Measurements from ENCODE around the gene CIAO2B. TPM values are rescaled to one million over a fixed set of nuclear protein-coding genes. Genes with fewer than 3 reads are reported as not detected.
"Not testable (repeated sequence)": the region's sequence is repeated elsewhere in the genome, so short reads cannot be mapped to it uniquely, and the experiment has no call there.

Gene CIAO2B
- total and polyA plus RNA-seq, 4 donors, result 51.1 to 120 (median 86.2) TPM

GRCh38 chr16:66946974-66947301 is 12.7 kb upstream of the CIAO2B start:
- no peak for TF ChIP-seq TAF1 (conservative IDR thresholded peaks at IDR 0.05)
- no peak for TF ChIP-seq GABPA (IDR thresholded peaks at IDR 0.05 in 1 of 2, conservative IDR thresholded peaks at IDR 0.05 in 1 of 2)
- no peak for TF ChIP-seq HNF4G (IDR thresholded peaks at IDR 0.05)
- TF ChIP-seq NR2F2 (IDR thresholded peaks at IDR 0.05), result no peak
- no peak for TF ChIP-seq JUND (IDR thresholded peaks at IDR 0.05)
- TF ChIP-seq EGR1 (IDR thresholded peaks at IDR 0.05; ENCODE audit: low read depth in 2 of 2), result no peak
- H3K9me3 ChIP-seq (ENCODE audit: control insufficient read depth in 4 of 4, low read length in 3 of 4), result no peaks in the 10 kb centered on the region
- H3K4me1 ChIP-seq (ENCODE audit: control insufficient read depth in 4 of 4, insufficient read depth in 4 of 4, low read length in 3 of 4), result peaks cover 10 to 32% (median 25%) of the 10 kb centered on the region in 4 donors
- WGBS, result 27% methylated on average over 5 of the region's 5 CpGs
- DNase-seq (ENCODE audit: low spot score), result no peak
- no peak overlapping the region for H3K4me3 ChIP-seq (ENCODE audit: low read depth in 1 of 3, low read length in 3 of 3)
- H3K9ac ChIP-seq (ENCODE audit: low read depth in 1 of 2, low read length in 2 of 2), result no peak overlapping the region
- peaks cover 11 to 20% (median 16%) of the 10 kb centered on the region in 4 donors for H3K36me3 ChIP-seq (ENCODE audit: control insufficient read depth in 4 of 4, insufficient read depth in 3 of 4, low read depth in 1 of 4, low read length in 3 of 4)
- no peak overlapping the region for H3K27ac ChIP-seq (ENCODE audit: low read depth in 1 of 2, low read length in 2 of 2)
- H3K27me3 ChIP-seq (ENCODE audit: control insufficient read depth in 4 of 4, insufficient read depth in 4 of 4, low read length in 3 of 4), result no peaks in the 10 kb centered on the region

GRCh38 chr16:66946541-66946940 is 12.3 kb upstream of the CIAO2B start:
- peaks cover 11 to 24% (median 20%) of the 10 kb centered on the region in 4 donors for H3K36me3 ChIP-seq (ENCODE audit: control insufficient read depth in 4 of 4, insufficient read depth in 3 of 4, low read depth in 1 of 4, low read length in 3 of 4)
- no peaks in the 10 kb centered on the region for H3K9me3 ChIP-seq (ENCODE audit: control insufficient read depth in 4 of 4, low read length in 3 of 4)
- DNase-seq (ENCODE audit: low spot score), result no peak
- no peak for TF ChIP-seq TAF1 (conservative IDR thresholded peaks at IDR 0.05)
- no peak for TF ChIP-seq GABPA (IDR thresholded peaks at IDR 0.05 in 1 of 2, conservative IDR thresholded peaks at IDR 0.05 in 1 of 2)
- TF ChIP-seq CTCF (IDR thresholded peaks at IDR 0.05; ENCODE audit: low read depth, low read length, missing input control), result no peak
- TF ChIP-seq RXRA (IDR thresholded peaks at IDR 0.05), result no peak
- no peak for TF ChIP-seq YY1 (IDR thresholded peaks at IDR 0.05)
- no peak for TF ChIP-seq FOXA1 (IDR thresholded peaks at IDR 0.05)
- no peak for TF ChIP-seq FOXA2 (IDR thresholded peaks at IDR 0.05)
- no peak for TF ChIP-seq SP1 (IDR thresholded peaks at IDR 0.05)
- TF ChIP-seq HNF4A (conservative IDR thresholded peaks at IDR 0.05), result no peak
- TF ChIP-seq NR2F2 (IDR thresholded peaks at IDR 0.05), result no peak
- no peak for TF ChIP-seq EGR1 (IDR thresholded peaks at IDR 0.05; ENCODE audit: low read depth in 2 of 2)
- no peak for TF ChIP-seq MAX (IDR thresholded peaks at IDR 0.05)
- no peak for TF ChIP-seq JUND (IDR thresholded peaks at IDR 0.05)
- no peak for TF ChIP-seq RAD21 (IDR thresholded peaks at IDR 0.05)
- no peak for TF ChIP-seq ATF3 (IDR thresholded peaks at IDR 0.05)
- TF ChIP-seq HNF4G (IDR thresholded peaks at IDR 0.05), result no peak
- WGBS, result 73% methylated on average over 7 of the region's 7 CpGs
- no peak overlapping the region for H3K9ac ChIP-seq (ENCODE audit: low read depth in 1 of 2, low read length in 2 of 2)
- H3K4me3 ChIP-seq (ENCODE audit: low read depth in 1 of 3, low read length in 3 of 3), result no peak overlapping the region
- H3K27me3 ChIP-seq (ENCODE audit: control insufficient read depth in 4 of 4, insufficient read depth in 4 of 4, low read length in 3 of 4), result no peaks in the 10 kb centered on the region
- H3K27ac ChIP-seq (ENCODE audit: low read depth in 1 of 2, low read length in 2 of 2), result no peak overlapping the region
- peaks cover 10 to 32% (median 25%) of the 10 kb centered on the region in 4 donors for H3K4me1 ChIP-seq (ENCODE audit: control insufficient read depth in 4 of 4, insufficient read depth in 4 of 4, low read length in 3 of 4)

GRCh38 chr16:66945939-66946338 is 11.7 kb upstream of the CIAO2B start:
- Histone ChIP-seq H3K4me3 (ENCODE audit: low read depth in 1 of 3, low read length in 3 of 3) (no peak overlapping the region), H3K4me1 (ENCODE audit: control insufficient read depth in 4 of 4, insufficient read depth in 4 of 4, low read length in 3 of 4) (peaks cover 10 to 32% (median 25%) of the 10 kb centered on the region in 4 donors), H3K9me3 (ENCODE audit: control insufficient read depth in 4 of 4, low read length in 3 of 4) (no peaks in the 10 kb centered on the region), H3K27me3 (ENCODE audit: control insufficient read depth in 4 of 4, insufficient read depth in 4 of 4, low read length in 3 of 4) (no peaks in the 10 kb centered on the region), H3K36me3 (ENCODE audit: control insufficient read depth in 4 of 4, insufficient read depth in 3 of 4, low read depth in 1 of 4, low read length in 3 of 4) (peaks cover 15 to 30% (median 26%) of the 10 kb centered on the region in 4 donors), H3K27ac (ENCODE audit: low read depth in 1 of 2, low read length in 2 of 2) (no peak overlapping the region), H3K9ac (ENCODE audit: low read depth in 1 of 2, low read length in 2 of 2) (no peak overlapping the region)
- no peak for TF ChIP-seq SP1 (IDR thresholded peaks at IDR 0.05)
- no peak for TF ChIP-seq YY1 (IDR thresholded peaks at IDR 0.05)
- no peak for TF ChIP-seq RXRA (IDR thresholded peaks at IDR 0.05)
- no peak for TF ChIP-seq MAX (IDR thresholded peaks at IDR 0.05)
- DNase-seq (ENCODE audit: low spot score), result no peak
- 68% methylated on average over 4 of the region's 4 CpGs for WGBS

- H3K27ac ChIP-seq (ENCODE audit: low read depth in 1 of 2, low read length in 2 of 2), result not testable (repeated sequence)
- H3K36me3 ChIP-seq (ENCODE audit: control insufficient read depth in 4 of 4, insufficient read depth in 3 of 4, low read depth in 1 of 4, low read length in 3 of 4), result peaks cover 23 to 39% (median 36%) of the 10 kb centered on the region in 4 donors
- WGBS, result 75% methylated on average over 9 of the region's 9 CpGs
These were observed 10.8 kb upstream of the CIAO2B start for GRCh38 chr16:66944971-66945370.

More at GRCh38 chr16:66944971-66945370, 10.8 kb upstream of the CIAO2B start:
- not testable (repeated sequence) for H3K27me3 ChIP-seq (ENCODE audit: control insufficient read depth in 4 of 4, insufficient read depth in 4 of 4, low read length in 3 of 4); DNase-seq (ENCODE audit: low spot score); H3K4me3 ChIP-seq (ENCODE audit: low read depth in 1 of 3, low read length in 3 of 3); H3K9ac ChIP-seq (ENCODE audit: low read depth in 1 of 2, low read length in 2 of 2); H3K9me3 ChIP-seq (ENCODE audit: control insufficient read depth in 4 of 4, low read length in 3 of 4)
- H3K4me1 ChIP-seq (ENCODE audit: control insufficient read depth in 4 of 4, insufficient read depth in 4 of 4, low read length in 3 of 4), result peaks cover 10 to 31% (median 25%) of the 10 kb centered on the region in 4 donors

Data from liver (tissue), 9 donors.